Inferior parietal cortex (tissue), 1 donor: Measurements from ENCODE around the gene ZNF674.

Experiments used
- DNase-seq: peaks from one replicate; pipeline ENCODE4 v3.0.0-alpha.2; 2016; ENCODE audit errors: extremely low spot score

ZNF674 gene

GRCh38 chrX:46545111-46546005 is at the start of gene ZNF674:
Gene ZNF674, minus strand, starts transcription at chrX:46545421. Its CDS starts 3,334 bp downstream, at chrX:46542087.
- peak; percentile 88 for DNase-seq

GRCh38 chrX:46589977-46590723 is 44.9 kb upstream of the ZNF674 start:
- no peak for DNase-seq

DNA sequence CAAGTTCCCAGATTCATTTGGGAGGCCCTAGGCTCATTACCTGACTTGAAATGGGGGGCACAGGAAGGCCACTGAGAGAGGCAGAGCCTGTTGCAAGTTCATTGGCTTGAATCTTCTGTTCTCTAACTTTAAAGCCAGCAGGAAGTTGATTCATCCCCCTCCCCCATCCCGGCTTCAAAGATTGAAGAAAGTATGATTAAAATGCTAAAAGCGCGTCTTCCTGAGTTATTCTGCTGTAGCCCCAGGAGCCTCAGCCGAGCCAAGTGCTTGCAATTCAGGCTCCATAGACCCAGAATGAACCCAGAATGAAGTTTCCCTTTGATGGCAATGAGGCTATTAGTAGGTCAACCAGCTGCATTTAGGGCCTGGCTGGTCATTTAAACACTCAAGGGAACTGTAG is 43.0 kb upstream of the ZNF674 start:
- DNase-seq = no peak

GRCh38 chrX:46587753-46588171 is 42.5 kb upstream of the ZNF674 start:
- no peak for DNase-seq

DNA sequence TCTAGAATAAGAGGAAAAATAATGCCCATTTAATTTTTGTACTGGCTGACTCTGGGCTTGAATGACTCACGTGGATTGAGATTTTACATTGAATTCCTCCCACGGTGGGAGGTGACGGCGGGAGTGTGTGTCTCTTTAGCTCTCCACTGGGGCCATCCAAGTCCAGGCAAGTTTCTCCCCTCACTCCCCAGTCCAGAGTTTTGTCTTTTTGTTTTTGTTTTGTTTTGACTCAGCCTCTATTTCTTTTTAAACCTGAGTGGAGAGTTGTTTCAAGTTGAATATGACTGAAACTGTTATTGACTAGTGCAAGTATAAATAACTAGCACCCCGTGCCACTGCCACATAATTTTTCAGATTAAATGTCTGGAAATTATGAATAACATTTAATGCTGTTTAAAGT is 41.9 kb upstream of the ZNF674 start:
- DNase-seq = no peak

GRCh38 chrX:46584736-46585135 is 39.5 kb upstream of the ZNF674 start:
- DNase-seq = no peak

DNA sequence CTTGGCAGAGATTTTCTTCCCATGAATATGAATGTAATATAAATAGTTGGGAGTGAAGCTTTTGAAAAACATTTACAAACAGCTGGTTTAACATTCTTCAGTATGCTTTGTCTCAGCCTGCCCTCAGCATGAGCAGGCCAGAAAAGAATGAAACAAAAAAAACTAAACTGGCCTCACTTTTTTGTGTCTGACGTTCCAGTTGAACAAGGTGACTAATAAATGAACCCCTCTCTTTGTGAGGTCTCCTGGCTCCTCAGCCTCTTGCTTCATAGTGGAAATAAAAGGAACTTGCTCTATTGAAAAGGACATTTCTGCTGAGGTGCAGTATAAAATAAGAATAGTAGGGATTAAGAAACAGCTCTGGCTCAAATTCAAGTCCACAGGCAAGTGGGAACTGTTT is 37.7 kb upstream of the ZNF674 start:
- DNase-seq = no peak

- no peak for DNase-seq
Observed at GRCh38 chrX:46582325-46582724, 37.1 kb upstream of the ZNF674 start.

DNA sequence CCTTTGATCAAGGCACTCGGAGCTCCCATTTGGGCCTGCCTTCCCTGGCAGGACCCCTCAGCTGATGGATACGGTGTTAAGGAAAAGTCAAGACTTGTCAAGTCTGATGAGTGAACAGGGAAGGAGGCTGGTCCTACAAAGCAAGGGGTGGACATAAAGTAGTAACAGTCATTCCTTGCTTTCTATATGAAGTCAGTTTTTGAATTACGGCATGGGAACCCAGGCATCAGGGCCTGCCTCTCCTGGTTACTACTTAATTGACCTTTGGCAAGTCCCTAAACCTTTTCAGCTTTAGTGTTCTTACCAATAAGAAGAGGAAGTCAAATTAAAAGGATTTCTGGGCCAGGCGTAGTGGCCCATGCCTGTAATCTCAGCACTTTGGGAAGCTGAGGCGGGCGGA is 35.4 kb upstream of the ZNF674 start:
- DNase-seq = no peak

GRCh38 chrX:46579250-46579649 is 34.0 kb upstream of the ZNF674 start:
- DNase-seq = no peak

- no peak for DNase-seq
Observed at GRCh38 chrX:46577221-46578005, 32.2 kb upstream of the ZNF674 start.

DNA sequence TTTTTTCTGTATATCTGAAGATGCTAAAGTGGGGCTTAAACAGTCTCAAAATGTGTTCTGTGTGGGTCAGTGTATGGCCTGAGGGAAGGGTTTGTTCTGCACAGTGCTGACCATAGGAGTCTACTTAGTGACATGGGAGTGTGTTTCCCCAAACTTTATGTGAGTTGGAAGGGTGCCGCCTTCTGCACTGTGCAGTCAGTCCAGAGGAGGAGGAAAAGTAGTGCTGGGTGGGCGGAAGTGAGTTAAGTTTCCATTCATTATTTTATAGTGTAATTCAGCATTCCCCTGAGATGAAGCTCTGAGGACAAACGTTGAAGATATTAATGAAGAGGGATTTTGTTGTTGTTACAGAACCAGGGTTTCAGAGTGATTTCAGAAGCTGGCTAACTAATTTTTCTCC is 31.2 kb upstream of the ZNF674 start:
- DNase-seq = no peak

- no peak for DNase-seq
Observed at GRCh38 chrX:46575991-46576392, 30.8 kb upstream of the ZNF674 start.

DNA sequence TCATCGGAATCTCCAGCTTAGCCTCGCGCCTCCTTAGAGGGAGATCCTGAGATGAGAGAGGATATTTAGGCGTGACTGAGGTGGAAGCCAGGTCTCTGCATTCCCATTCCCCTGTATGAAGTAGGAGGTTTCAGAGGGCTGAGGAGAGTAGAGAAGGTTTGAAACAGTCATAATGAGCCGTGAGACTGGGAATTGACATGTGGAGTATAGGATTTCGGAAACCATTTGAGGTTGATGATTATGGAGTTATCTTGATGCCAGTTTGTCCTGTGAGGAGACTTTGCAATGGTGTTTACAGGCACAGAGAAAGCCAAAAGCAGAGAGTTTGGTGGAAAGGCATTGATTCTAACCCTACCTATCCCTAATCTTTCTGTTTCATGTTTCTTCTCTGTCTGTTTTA is 30.4 kb upstream of the ZNF674 start:
- no peak for DNase-seq

DNA sequence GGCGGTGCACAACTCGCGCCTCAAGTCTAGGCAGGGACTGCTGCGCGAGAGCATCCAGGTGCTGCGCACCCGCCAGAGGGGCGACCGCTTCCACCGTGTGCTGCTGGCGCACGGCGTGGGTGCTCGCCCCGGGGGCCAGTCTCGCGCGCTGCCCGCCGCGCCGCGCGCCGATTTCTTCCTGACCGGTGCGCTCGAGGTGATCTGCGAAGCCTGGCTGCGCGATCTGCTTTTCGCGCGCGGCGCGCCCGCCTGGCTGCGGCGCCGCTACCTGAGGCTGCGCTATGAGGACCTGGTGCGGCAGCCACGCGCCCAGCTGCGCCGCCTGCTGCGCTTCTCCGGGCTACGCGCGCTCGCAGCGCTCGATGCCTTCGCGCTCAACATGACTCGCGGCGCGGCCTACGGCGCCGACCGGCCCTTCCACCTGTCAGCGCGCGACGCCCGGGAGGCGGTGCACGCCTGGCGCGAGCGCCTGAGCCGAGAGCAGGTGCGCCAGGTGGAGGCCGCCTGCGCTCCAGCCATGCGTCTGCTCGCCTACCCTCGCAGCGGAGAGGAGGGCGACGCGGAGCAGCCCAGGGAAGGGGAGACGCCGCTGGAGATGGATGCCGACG is 29.7 kb upstream of the ZNF674 start:
- no peak for DNase-seq

DNA sequence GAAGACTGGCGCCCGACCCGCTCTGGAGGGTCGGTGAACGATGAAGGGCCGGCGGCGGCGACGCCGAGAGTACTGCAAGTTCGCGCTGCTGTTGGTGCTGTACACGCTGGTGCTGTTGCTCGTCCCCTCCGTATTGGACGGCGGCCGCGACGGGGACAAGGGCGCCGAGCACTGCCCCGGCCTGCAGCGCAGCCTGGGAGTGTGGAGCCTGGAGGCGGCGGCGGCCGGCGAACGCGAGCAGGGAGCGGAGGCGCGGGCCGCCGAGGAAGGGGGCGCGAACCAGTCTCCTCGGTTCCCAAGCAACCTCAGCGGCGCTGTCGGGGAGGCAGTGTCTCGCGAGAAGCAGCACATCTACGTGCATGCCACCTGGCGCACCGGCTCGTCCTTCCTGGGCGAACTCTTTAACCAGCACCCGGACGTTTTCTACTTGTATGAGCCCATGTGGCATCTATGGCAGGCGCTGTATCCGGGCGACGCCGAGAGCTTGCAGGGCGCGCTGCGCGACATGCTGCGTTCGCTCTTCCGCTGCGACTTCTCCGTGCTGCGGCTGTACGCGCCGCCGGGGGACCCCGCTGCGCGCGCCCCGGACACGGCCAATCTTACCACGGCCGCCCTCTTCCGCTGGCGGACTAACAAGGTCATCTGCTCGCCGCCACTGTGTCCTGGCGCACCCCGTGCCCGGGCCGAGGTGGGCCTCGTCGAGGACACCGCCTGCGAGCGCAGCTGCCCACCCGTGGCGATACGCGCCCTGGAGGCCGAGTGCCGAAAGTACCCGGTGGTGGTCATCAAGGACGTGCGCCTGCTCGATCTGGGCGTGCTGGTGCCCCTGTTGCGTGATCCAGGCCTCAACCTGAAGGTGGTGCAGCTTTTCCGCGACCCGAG is 28.9 kb upstream of the ZNF674 start:
- no peak for DNase-seq

GRCh38 chrX:46573331-46573891 is 28.2 kb upstream of the ZNF674 start, which contains the start of gene CHST7:
Gene CHST7, plus strand, starts transcription at chrX:46573765. Its CDS starts 167 bp downstream, at chrX:46573932.
- no peak for DNase-seq

GRCh38 chrX:46572340-46572936 is 27.2 kb upstream of the ZNF674 start:
- no peak for DNase-seq

DNA sequence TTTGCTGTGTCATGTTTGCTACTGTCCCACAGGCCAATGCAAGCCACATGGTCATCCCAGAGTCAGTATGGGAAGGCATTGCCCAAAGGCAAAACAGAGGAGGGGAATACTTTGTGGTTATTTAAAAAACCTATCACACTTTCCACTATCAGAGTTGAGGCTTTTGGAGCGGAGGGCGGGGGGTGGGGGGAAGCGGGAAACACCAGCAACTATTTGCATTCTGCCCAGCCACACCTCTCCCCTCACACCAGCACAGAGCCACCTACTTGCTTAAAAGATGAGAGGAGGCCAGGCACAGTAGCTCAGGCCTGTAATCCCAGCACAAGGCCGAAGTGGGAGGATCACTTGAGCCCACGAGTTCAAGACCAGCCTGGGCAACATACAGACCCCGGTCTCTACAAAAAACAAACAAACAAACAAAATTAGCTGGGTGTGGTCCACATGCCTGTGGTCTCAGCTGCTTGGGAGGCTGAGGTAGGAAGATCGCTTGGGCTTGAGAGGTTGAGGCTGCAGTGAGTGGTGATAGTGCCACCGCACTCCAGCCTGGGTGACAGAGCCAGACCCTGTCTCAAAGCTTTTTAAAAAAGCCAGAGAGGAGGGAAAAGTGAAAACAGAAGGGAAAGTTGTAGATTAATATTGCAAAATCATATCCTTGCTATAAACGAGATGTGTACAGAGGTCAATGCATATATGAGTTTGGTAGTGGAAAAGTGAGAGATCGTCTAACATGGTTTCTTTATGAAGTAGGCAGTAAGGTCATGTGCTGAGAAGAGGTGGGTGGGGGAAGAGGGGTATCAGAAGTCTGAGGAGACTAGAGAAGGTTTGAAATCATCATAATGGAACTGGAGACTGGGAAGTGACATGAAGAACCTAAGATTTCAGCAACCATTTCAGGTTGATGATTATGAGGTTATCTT is 26.5 kb upstream of the ZNF674 start:
- no peak for DNase-seq
